Right lobe of liver (tissue), 6 donors: ENCODE results near the gene DTNB. TPM values are rescaled to one million over a fixed set of nuclear protein-coding genes. Genes with fewer than 3 reads are reported as not detected.
A peak's percentile ranks its signal among the peaks of the same experiment; 100 is the strongest.

ENCODE experiments used
- ATAC-seq, 4 donors: fragments of 200-7000 bp; cut with Tn5 transposase; one replicate each; pipeline ENCODE4 v1.9.1; 2020; ENCODE audit warnings: mild to moderate bottlenecking in 4 of 4, moderate library complexity in 4 of 4
- DNase-seq, 3 donors: peaks; one replicate each; pipeline ENCODE4 v3.0.0-alpha.2; 2020
- H3K27ac ChIP-seq, 3 donors: fragments of 200-600 bp; one replicate each; pipeline ENCODE4 v1.8.0; 2022
- H3K27me3 ChIP-seq, 2 donors: fragments of 200-600 bp; one replicate each; pipeline ENCODE4 v1.8.0; 2022
- H3K36me3 ChIP-seq, 4 donors: fragments of 200-600 bp; sonication (generic) in 1 of 4; one replicate each; pipeline versions ENCODE4 v1.5.1 to v1.8.0; 2017 to 2022; ENCODE audit warnings: control low read depth in 1 of 4
- H3K4me1 ChIP-seq, 4 donors: fragments of 200-600 bp; sonication (generic) in 1 of 4; one replicate each; pipeline versions ENCODE4 v1.5.1 to v1.8.0; 2017 to 2022; ENCODE audit warnings: control low read depth in 1 of 4
- H3K4me3 ChIP-seq, 3 donors: fragments of 200-600 bp; one replicate each; pipeline ENCODE4 v1.8.0; 2022
- H3K9me3 ChIP-seq, 4 donors: fragments of 200-600 bp; sonication (generic) in 1 of 4; one replicate each; pipeline versions ENCODE4 v1.5.1 to v1.8.0; 2017 to 2022; ENCODE audit warnings: control low read depth in 1 of 4
- POLR2A ChIP-seq: fragments of 450-650 bp; IDR thresholded peaks from one replicate; pipeline ENCODE4 v1.6.1; 2017; ENCODE audit warnings: antibody characterized with exemption, mild to moderate bottlenecking
- WGBS: methylation state at CpG from one replicate; pipeline ENCODE4 v1.1.6; 2018; ENCODE audit warnings: low coverage, low lambda C conversion rate; ENCODE audit not compliant: insufficient coverage; ENCODE audit errors: missing lambda C conversion rate; 5-methylcytosine and 5-hydroxymethylcytosine counted together
- intact Hi-C, 2 donors: fragments of 100-400 bp; cut with DNase I; formaldehyde crosslinking; loops; one replicate each; pipeline versions ENCODE4 v1.11.2 to v1.14.1; 2022
- total RNA-seq, 6 experiments: library from RNA; depleted of rRNA in 2 of 6; stranded (reverse); fragments of >200 nt in 2 of 6; fragmentation: NEBNext Ultra II Directional in 3 of 6; extraction: Animal tissue kit (Norgen Biotek cat#: 25700) in 3 of 6; gene quantifications; one replicate each; pipeline versions ENCODE4 v1.1.0 to v1.2.4, GENCODE V29; 2016 to 2023
- TF ChIP-seq, protein P1 (sequence below), 4 donors: fragments of 200-600 bp in 3 of 4; fragments of 450-650 bp in 1 of 4; IDR thresholded peaks; one replicate each; pipeline versions ENCODE4 v1.5.1 to v1.8.0; 2016 to 2022; ENCODE audit warnings: antibody characterized with exemption in 4 of 4, mild to moderate bottlenecking in 2 of 4
- donor health status: DM: no; HTN: yes; CAD: no.
- donor health status: DM: no; HTN: no; CAD: no.
- donor health status: DM: no; HTN: no; CAD: no.
- donor health status: DM: no; HTN: yes; CAD: no.
- donor health status: DM: no; HTN: yes; CAD: no.

DTNB gene
- total RNA-seq, 6 experiments from 2014 or later = 7.0 to 10.3 (median 8.8) TPM

DNA sequence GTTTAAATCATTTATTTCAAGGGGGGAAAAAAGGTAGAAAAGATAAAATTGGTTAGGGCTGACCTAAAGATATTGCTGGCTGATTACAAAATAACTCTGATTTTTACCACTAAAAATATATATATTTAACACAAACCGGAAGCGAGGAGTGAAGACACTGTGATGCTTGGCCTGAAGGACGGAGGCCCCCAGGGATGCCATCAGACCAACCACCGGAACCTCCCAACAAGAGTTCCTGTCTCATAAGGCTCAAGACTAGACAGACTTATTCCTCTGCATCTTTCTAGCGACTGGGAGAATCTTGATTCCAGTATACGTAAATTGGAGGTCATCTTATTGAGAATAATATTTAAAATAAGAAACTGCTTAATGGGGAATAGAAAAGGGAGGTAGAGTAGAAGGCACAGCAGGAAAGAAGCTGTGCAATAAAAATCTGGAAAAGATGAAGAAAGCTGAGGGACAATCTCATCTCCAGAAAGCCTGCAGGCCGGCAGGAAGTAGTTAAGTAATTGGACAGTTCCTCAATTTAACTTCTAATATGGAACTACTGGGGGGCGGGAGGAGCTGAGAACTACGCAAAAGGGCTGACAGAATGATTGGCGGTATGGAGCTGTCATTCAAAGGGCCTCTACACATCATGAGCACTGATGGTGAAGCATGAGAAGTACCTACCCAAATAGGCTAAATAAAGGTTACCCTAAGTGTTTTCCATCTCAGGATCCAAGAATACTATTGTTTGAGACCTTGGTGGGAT, 91.1 kb downstream of the DTNB start:
- intact Hi-C loops = no loop called here
- 79% methylated on average over 9 of the region's 10 CpGs for WGBS
- no peak for DNase-seq
- peak; percentile 26 to 38 (median 30) for ATAC-seq
- Histone ChIP-seq H3K4me3 (no peak overlapping the region), H3K27me3 (no peaks in the 10 kb centered on the region), H3K36me3 (no peaks in the 10 kb centered on the region), H3K9me3 (no peaks in the 10 kb centered on the region), H3K27ac (no peak overlapping the region), H3K4me1 (no peaks in the 10 kb centered on the region)
- no peak for TF ChIP-seq POLR2A
- TF ChIP-seq, protein P1, sequence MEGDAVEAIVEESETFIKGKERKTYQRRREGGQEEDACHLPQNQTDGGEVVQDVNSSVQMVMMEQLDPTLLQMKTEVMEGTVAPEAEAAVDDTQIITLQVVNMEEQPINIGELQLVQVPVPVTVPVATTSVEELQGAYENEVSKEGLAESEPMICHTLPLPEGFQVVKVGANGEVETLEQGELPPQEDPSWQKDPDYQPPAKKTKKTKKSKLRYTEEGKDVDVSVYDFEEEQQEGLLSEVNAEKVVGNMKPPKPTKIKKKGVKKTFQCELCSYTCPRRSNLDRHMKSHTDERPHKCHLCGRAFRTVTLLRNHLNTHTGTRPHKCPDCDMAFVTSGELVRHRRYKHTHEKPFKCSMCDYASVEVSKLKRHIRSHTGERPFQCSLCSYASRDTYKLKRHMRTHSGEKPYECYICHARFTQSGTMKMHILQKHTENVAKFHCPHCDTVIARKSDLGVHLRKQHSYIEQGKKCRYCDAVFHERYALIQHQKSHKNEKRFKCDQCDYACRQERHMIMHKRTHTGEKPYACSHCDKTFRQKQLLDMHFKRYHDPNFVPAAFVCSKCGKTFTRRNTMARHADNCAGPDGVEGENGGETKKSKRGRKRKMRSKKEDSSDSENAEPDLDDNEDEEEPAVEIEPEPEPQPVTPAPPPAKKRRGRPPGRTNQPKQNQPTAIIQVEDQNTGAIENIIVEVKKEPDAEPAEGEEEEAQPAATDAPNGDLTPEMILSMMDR (IDR thresholded peaks at IDR 0.05) = no peak

DNA sequence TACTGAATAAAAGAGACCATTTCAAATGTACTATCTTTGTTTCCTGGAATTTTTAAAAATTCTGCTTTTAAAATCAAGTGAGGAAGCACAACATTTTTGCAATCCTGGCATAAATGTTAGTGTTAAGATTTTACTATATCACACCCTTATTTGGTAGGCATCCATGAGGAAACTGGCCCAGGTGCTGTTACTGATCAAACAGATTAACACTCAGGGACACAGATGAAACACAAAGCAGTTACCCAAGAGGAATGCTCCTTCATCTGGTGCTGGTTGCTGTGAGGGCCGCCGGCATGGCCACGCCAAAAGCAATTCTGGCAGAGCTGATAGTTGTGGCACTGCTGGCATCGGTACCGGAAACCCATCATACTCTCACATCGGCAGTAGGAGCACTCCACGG, 96.8 kb downstream of the DTNB start:
- intact Hi-C loops = no loop called here

DNA sequence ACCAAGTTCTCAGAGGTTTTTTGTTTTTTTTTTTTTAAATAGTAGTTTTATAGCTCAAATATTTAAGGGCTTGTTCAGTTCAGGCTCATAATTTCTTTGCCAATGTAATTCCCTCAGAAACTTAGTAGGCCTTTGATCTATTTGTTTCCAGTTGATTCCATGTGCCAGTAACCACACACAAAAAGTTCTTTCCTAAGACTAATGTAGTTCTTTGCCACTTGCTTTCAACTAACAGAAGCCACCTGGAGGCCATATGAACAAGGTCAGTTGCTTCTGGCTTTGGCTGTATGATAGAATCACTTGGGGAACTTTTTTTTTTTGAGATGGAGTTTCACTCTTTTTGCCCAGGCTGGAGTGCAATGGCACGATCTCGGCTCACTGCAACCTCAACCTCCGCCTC, 100.7 kb downstream of the DTNB start:
- 93% methylated on average over 3 of the region's 3 CpGs for WGBS

More for the DNA sequence above, 96.8 kb downstream of the DTNB start:
- DNase-seq = no peak
- H3K4me1 ChIP-seq = no peaks in the 10 kb centered on the region
- H3K27me3 ChIP-seq = no peaks in the 10 kb centered on the region
- no peak overlapping the region for H3K27ac ChIP-seq
- WGBS = 100% methylated on average over 3 of the region's 7 CpGs
- TF ChIP-seq POLR2A = no peak
- TF ChIP-seq, protein P1 (IDR thresholded peaks at IDR 0.05) = no peak
- H3K36me3 ChIP-seq = no peaks in the 10 kb centered on the region
- no peaks in the 10 kb centered on the region for H3K9me3 ChIP-seq
- no peak overlapping the region for H3K4me3 ChIP-seq
- ATAC-seq = no peak

DNA sequence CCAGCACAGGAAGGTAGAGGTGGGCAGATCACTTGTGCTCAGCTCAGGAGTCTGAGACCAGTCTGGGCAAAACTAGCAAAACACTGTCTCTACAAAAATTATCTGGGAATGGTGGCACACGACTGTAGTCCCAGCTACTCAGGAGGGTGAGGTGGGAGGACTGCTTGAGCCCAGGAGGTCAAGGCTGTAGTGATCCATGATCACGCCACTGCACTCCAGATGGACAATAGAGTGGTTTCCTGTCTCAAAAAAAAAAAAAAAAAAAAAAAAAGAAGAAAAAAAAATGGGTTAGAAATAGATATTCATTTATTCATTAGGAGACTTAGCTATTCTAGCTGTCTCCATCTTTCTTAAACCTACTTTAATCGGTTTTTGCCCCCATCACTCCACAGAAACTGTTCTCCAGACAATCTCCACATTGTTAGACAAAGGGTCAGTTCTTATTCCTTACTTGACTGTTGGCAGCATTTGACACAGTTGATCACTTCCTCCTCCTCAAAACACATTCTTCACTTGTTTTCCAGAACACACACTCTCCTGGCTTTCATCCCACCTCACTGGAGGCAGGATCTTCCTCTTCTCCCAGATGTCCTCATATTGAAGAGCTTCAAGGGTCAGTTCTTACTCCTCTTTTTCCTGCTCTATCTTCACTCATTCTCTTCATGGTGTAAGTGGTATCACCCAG, 103.1 kb downstream of the DTNB start:
- 75% methylated on average over 3 of the region's 3 CpGs for WGBS
- Histone ChIP-seq H3K4me3 (no peak overlapping the region), H3K36me3 (no peaks in the 10 kb centered on the region), H3K9me3 (no peaks in the 10 kb centered on the region), H3K27me3 (no peaks in the 10 kb centered on the region), H3K4me1 (no peaks in the 10 kb centered on the region), H3K27ac (no peak overlapping the region)
- no peak for DNase-seq
- TF ChIP-seq POLR2A = no peak
- TF ChIP-seq, protein P1 (IDR thresholded peaks at IDR 0.05) = no peak
- intact Hi-C loops = no loop called here
- ATAC-seq = peak in 3 of 4 donors; percentile 15 to 32 (median 16)

More for the DNA sequence above, 100.7 kb downstream of the DTNB start:
- Histone ChIP-seq H3K9me3 (no peaks in the 10 kb centered on the region), H3K36me3 (no peaks in the 10 kb centered on the region), H3K4me1 (no peaks in the 10 kb centered on the region), H3K27me3 (no peaks in the 10 kb centered on the region), H3K27ac (no peak overlapping the region), H3K4me3 (no peak overlapping the region)
- TF ChIP-seq POLR2A = no peak
- TF ChIP-seq, protein P1 (IDR thresholded peaks at IDR 0.05) = no peak
- intact Hi-C loops = no loop called here
- ATAC-seq = no peak
- no peak for DNase-seq
